Measurements from ENCODE around the gene UBE3C. TPM values are rescaled to one million over a fixed set of nuclear protein-coding genes. Genes with fewer than 3 reads are reported as not detected.

UBE3C gene
- total RNA-seq, 4 donors from 2014 or later: 66.1 to 93.3 (median 85.5) TPM

DNA sequence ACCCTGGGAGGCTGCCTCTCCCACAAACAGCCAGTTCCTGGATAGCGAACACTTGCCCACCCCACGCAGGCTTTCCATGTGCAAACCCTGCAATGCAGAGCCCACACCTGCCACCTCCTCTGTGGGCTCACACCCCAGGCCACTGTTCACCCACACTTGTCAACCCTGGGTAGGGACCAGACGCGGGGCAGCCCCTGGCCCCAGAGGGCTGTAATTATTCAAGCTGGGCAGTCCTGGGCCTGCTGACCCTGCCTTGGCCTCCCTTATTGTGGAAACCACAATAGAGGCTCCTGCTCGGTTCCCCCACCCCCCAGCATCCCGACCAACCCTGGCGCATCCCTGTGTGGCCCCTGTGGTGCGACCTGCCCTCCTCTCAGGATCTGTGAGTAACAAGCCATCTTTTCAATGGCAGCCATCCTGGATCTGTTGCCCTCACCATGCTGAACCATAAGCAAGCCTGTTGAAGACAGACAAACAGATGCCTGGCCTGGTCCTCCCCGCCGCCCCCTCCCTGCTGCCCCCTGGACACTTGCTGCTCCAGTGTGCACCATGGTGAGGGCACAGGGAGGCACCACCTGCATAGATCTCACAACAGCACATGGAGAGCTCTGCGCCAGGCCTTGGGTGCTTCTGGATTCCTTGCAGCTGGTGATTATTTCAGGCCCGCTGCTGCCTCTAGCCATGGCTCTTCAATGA lies 15.8 kb upstream of the UBE3C start:
- WGBS: 90% methylated on average over 9 of the region's 12 CpGs
- DNase-seq (ENCODE audit: extremely low spot score): no peak
- no peaks in the 10 kb centered on the region for H3K4me1 ChIP-seq
- H3K9me3 ChIP-seq: peaks cover 0 to 2% (median 0%) of the 10 kb centered on the region in 4 donors
- H3K36me3 ChIP-seq: no peaks in the 10 kb centered on the region
- TF ChIP-seq POLR2A (IDR thresholded peaks at IDR 0.05; ENCODE audit: low read depth): no peak
- TF ChIP-seq, protein P1, sequence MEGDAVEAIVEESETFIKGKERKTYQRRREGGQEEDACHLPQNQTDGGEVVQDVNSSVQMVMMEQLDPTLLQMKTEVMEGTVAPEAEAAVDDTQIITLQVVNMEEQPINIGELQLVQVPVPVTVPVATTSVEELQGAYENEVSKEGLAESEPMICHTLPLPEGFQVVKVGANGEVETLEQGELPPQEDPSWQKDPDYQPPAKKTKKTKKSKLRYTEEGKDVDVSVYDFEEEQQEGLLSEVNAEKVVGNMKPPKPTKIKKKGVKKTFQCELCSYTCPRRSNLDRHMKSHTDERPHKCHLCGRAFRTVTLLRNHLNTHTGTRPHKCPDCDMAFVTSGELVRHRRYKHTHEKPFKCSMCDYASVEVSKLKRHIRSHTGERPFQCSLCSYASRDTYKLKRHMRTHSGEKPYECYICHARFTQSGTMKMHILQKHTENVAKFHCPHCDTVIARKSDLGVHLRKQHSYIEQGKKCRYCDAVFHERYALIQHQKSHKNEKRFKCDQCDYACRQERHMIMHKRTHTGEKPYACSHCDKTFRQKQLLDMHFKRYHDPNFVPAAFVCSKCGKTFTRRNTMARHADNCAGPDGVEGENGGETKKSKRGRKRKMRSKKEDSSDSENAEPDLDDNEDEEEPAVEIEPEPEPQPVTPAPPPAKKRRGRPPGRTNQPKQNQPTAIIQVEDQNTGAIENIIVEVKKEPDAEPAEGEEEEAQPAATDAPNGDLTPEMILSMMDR (IDR thresholded peaks at IDR 0.05): no peak
- H3K27me3 ChIP-seq: no peaks in the 10 kb centered on the region
- intact Hi-C loops (cut with DNase I): no loop called here
- H3K27ac ChIP-seq (replicated peaks in 1 of 4): no peak overlapping the region
- no peak overlapping the region for H3K4me3 ChIP-seq

DNA sequence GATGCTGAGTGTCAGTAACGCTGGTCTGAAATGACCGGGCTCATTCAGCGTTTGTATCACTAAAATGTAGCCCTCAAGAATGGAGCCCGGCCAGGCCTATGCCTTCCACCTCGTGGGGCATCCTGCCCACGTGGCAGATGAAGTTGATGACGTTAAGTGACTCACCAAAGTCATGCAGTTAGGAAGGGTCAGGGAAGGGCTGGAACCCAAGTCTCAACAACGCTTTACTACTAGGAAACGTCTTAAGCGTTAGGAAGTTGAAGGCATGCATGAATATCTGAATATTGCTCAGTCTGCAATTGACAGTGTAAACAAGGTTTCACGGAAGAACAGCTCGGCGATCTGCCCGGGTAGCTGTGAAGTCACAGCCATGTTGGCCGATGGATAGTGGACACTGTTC lies 14.0 kb upstream of the UBE3C start:
- no peaks in the 10 kb centered on the region for H3K36me3 ChIP-seq
- no peaks in the 10 kb centered on the region for H3K9me3 ChIP-seq
- no peaks in the 10 kb centered on the region for H3K4me1 ChIP-seq
- DNase-seq (ENCODE audit: extremely low spot score): no peak
- TF ChIP-seq POLR2AphosphoS5 (IDR thresholded peaks at IDR 0.05) (no peak), POLR2A (IDR thresholded peaks at IDR 0.05; ENCODE audit: low read depth) (no peak), EP300 (IDR thresholded peaks at IDR 0.05) (no peak)
- TF ChIP-seq, protein P1 (IDR thresholded peaks at IDR 0.05): no peak
- H3K27me3 ChIP-seq: peaks cover 0 to 14% (median 0%) of the 10 kb centered on the region in 4 donors
- H3K27ac ChIP-seq (replicated peaks in 1 of 4): no peak overlapping the region
- no peak overlapping the region for H3K4me3 ChIP-seq
- intact Hi-C loops (cut with DNase I): no loop called here
- WGBS: 85% methylated on average over 15 of the region's 15 CpGs

DNA sequence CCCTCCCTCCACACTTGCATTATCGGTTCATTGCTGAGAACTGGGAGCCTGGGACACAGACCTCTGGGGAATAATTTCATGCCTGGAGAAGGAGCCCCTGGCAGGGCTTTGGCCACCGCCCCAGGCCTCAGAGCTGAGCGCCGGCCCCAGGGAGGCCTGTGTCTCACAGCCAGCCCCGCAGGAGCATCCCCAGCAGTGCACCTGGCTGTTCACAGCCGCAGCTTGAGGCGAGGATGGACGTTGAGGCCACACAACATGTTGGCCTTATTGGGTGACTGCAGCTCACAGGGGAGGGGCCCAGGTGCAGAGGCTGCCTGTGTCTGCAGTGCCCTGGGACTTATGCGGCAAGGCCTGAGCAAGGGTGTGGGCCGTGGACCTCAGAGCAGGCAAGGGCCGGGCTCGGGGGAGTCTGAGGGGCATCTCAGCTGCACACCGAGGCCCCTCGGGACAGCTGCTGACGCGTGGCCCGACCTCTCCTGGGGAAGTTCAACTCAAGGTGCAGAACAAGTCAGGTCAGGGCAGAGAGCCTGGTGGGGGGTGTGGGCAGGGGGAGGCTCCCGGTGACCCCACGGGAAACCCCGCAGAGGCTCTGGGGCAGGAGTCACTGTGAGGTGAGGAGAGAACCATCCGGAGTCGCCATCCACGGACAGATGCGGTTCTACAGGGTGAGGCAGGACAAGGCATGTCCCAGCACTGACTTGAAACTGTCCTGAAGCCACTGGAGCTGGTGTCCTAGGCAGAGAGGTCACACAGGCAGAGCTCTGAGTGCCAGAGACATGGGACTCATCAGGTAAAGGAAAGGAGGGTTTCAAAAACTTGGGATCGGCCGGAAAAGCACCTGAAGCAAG lies 13.1 kb upstream of the UBE3C start:
- 87% methylated on average over 22 of the region's 26 CpGs for WGBS

DNA sequence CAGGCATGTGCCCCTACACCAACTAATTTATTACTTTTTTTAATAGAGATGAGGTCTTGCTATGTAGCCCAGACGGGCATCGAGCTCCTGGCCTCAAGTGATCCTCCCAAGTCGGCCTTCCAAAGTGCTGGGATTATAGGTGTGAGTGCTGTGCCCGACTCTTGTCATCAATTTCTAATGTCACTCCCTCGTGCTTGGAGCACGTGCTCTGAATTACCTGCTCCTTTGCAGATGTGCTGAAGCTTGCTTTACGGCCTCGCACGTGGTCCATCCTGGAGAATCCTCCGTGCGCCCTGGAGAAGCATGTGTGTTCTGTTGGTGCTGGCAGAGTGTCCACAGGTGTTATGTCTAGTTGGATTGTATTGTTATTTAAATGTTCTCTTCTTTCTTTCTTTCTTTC lies 11.8 kb upstream of the UBE3C start:
- intact Hi-C loops (cut with DNase I): no loop called here
- H3K27me3 ChIP-seq: peaks cover 0 to 34% (median 0%) of the 10 kb centered on the region in 4 donors
- no peaks in the 10 kb centered on the region for H3K9me3 ChIP-seq
- no peak overlapping the region for H3K4me3 ChIP-seq
- H3K4me1 ChIP-seq: no peaks in the 10 kb centered on the region
- H3K27ac ChIP-seq (replicated peaks in 1 of 4): no peak overlapping the region
- no peak for TF ChIP-seq POLR2A (IDR thresholded peaks at IDR 0.05; ENCODE audit: low read depth)
- TF ChIP-seq, protein P1 (IDR thresholded peaks at IDR 0.05): no peak
- no peak for TF ChIP-seq EP300 (IDR thresholded peaks at IDR 0.05)
- no peak for TF ChIP-seq POLR2AphosphoS5 (IDR thresholded peaks at IDR 0.05)
- 89% methylated on average over 11 of the region's 11 CpGs for WGBS
- H3K36me3 ChIP-seq: no peaks in the 10 kb centered on the region
- DNase-seq (ENCODE audit: extremely low spot score): no peak

More for the DNA sequence above, 13.1 kb upstream of the UBE3C start:
- Histone ChIP-seq H3K27ac (replicated peaks in 1 of 4) (no peak overlapping the region), H3K36me3 (no peaks in the 10 kb centered on the region), H3K4me3 (no peak overlapping the region), H3K9me3 (no peaks in the 10 kb centered on the region), H3K4me1 (no peaks in the 10 kb centered on the region), H3K27me3 (peaks cover 0 to 23% (median 0%) of the 10 kb centered on the region in 4 donors)
- intact Hi-C loops (cut with DNase I): no loop called here
- DNase-seq (ENCODE audit: extremely low spot score): no peak
- no peak for TF ChIP-seq POLR2A (IDR thresholded peaks at IDR 0.05; ENCODE audit: low read depth)
- no peak for TF ChIP-seq EP300 (IDR thresholded peaks at IDR 0.05)
- TF ChIP-seq, protein P1 (IDR thresholded peaks at IDR 0.05): no peak
- no peak for TF ChIP-seq POLR2AphosphoS5 (IDR thresholded peaks at IDR 0.05)

Measured in esophagus muscularis mucosa (tissue), 4 donors.